Astrocyte (in vitro differentiated cells and primary cell): ENCODE results near the gene CDKAL1. TPM values are rescaled to one million over a fixed set of nuclear protein-coding genes. Genes with fewer than 3 reads are reported as not detected.
A peak's percentile ranks its signal among the peaks of the same experiment; 100 is the strongest.

Experiments
- DNase-seq: peaks from one replicate; pipeline ENCODE4 v3.0.0-alpha.2; 2010; ENCODE audit warnings: low read depth
- FAIRE-seq: peaks from 2 replicates; lab custom pipeline; 2011; peaks lifted over from hg19 to GRCh38; lab: Jason Lieb, UNC
- H2AFZ ChIP-seq: 2 replicates; pipeline ENCODE4 v1.6.0; 2012; ENCODE audit warnings: low read depth, low read length, inconsistent platforms
- H3K27ac ChIP-seq: 2 replicates; pipeline ENCODE4 v1.5.1; 2011; ENCODE audit warnings: low read depth, low read length, inconsistent platforms
- H3K27me3 ChIP-seq: 2 replicates; pipeline ENCODE4 v1.6.0; 2011; ENCODE audit warnings: low read length, inconsistent platforms; ENCODE audit not compliant: insufficient read depth
- H3K36me3 ChIP-seq: 2 replicates; pipeline ENCODE4 v1.5.1; 2011; ENCODE audit warnings: low read length, inconsistent platforms; ENCODE audit not compliant: insufficient read depth
- H3K4me1 ChIP-seq: 2 replicates; pipeline ENCODE4 v1.5.1; 2011; ENCODE audit warnings: low read length, inconsistent platforms; ENCODE audit not compliant: insufficient read depth
- H3K4me2 ChIP-seq: 2 replicates; pipeline ENCODE4 v1.6.0; 2012; ENCODE audit warnings: low read length, inconsistent platforms
- H3K4me3 ChIP-seq: 2 replicates; pipeline ENCODE4 v1.5.1; 2011; ENCODE audit warnings: low read depth, mild to moderate bottlenecking, low read length, inconsistent platforms; ENCODE audit not compliant: insufficient read depth
- H3K79me2 ChIP-seq: 2 replicates; pipeline ENCODE4 v1.6.0; 2012; ENCODE audit warnings: mild to moderate bottlenecking, low read length, inconsistent platforms; ENCODE audit not compliant: insufficient read depth
- H3K9ac ChIP-seq: 2 replicates; pipeline ENCODE4 v1.6.0; 2012; ENCODE audit warnings: mild to moderate bottlenecking, low read length, inconsistent platforms
- H3K9me3 ChIP-seq: 2 replicates; pipeline ENCODE4 v1.5.1; 2012; ENCODE audit warnings: low read depth, mild to moderate bottlenecking, low read length, inconsistent platforms; ENCODE audit not compliant: insufficient read depth
- H4K20me1 ChIP-seq: 2 replicates; pipeline ENCODE4 v1.6.0; 2012; ENCODE audit warnings: low read length, inconsistent platforms; ENCODE audit not compliant: insufficient read depth
- H3K27ac Mint-ChIP-seq: one replicate; pipeline ENCODE4 v1.8.0; 2021; ENCODE audit warnings: mild to moderate bottlenecking, mixed read lengths; ENCODE audit not compliant: unreplicated experiment
- H3K27me3 Mint-ChIP-seq: one replicate; pipeline ENCODE4 v1.8.0; 2021; ENCODE audit warnings: low read depth, mixed read lengths; ENCODE audit not compliant: unreplicated experiment
- H3K36me3 Mint-ChIP-seq: one replicate; pipeline ENCODE4 v1.8.0; 2021; ENCODE audit warnings: low read depth, mixed read lengths; ENCODE audit not compliant: unreplicated experiment
- H3K4me1 Mint-ChIP-seq: one replicate; pipeline ENCODE4 v1.8.0; 2021; ENCODE audit warnings: low read depth, mixed read lengths; ENCODE audit not compliant: unreplicated experiment
- H3K4me3 Mint-ChIP-seq: one replicate; pipeline ENCODE4 v1.8.0; 2021; ENCODE audit warnings: mild to moderate bottlenecking, moderate library complexity, mixed read lengths; ENCODE audit not compliant: unreplicated experiment
- H3K9me3 Mint-ChIP-seq: one replicate; pipeline ENCODE4 v1.8.0; 2021; ENCODE audit warnings: mild to moderate bottlenecking, mixed read lengths; ENCODE audit not compliant: unreplicated experiment
- EZH2 ChIP-seq: IDR thresholded peaks from 2 replicates; pipeline ENCODE4 v1.6.1; 2012; ENCODE audit warnings: mild to moderate bottlenecking, low read length, inconsistent platforms; ENCODE audit not compliant: insufficient read depth
- total RNA-seq: library from RNA; stranded (reverse); gene quantifications from 2 replicates; pipeline ENCODE4 v1.2.1, GENCODE V29; 2021
- TF ChIP-seq, protein P1 (sequence below): IDR thresholded peaks from 2 replicates; pipeline ENCODE4 v1.5.1; 2011; ENCODE audit warnings: low read depth, mild to moderate bottlenecking, inconsistent platforms, low read length, moderate library complexity; ENCODE audit not compliant: insufficient read depth

The CDKAL1 gene
- total RNA-seq, 1 donor from 2014 or later, result 13.7 TPM

DNA sequence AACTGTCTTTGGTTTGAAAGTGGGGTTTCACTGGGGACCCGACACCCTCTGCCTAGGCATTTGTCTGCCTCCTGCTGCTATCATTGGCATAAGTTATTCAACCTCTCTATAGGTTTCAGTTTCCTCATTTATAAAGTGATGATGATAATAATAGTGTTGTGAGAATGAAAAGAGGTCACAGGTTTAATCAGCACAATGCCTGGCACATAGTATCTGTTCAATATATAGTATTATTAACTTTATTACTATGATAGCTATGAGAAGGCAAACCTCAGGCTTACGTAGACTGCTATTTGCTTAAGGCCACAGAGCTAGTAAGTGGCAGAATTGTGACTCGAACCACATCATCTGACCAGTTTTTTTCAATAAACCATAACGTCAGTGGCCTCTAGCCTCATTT, 256.8 kb downstream of the CDKAL1 start:
- Histone ChIP-seq H3K27ac (no peak overlapping the region), H3K4me2 (no peak overlapping the region), H3K9ac (no peak overlapping the region), H3K36me3 (no peaks in the 10 kb centered on the region), H2AFZ (no peak overlapping the region), H3K4me1 (peaks cover 4% of the 10 kb centered on the region), H4K20me1 (no peaks in the 10 kb centered on the region), H3K27me3 (no peaks in the 10 kb centered on the region), H3K79me2 (no peaks in the 10 kb centered on the region), H3K4me3 (no peak overlapping the region), H3K9me3 (no peaks in the 10 kb centered on the region)
- Mint-ChIP-seq H3K27me3 (no peaks in the 10 kb centered on the region), H3K9me3 (no peaks in the 10 kb centered on the region), H3K36me3 (no peaks in the 10 kb centered on the region), H3K4me3 (no peak overlapping the region), H3K27ac (no peak overlapping the region), H3K4me1 (peaks cover 10% of the 10 kb centered on the region)
- TF ChIP-seq EZH2, result no peak
- TF ChIP-seq, protein P1, sequence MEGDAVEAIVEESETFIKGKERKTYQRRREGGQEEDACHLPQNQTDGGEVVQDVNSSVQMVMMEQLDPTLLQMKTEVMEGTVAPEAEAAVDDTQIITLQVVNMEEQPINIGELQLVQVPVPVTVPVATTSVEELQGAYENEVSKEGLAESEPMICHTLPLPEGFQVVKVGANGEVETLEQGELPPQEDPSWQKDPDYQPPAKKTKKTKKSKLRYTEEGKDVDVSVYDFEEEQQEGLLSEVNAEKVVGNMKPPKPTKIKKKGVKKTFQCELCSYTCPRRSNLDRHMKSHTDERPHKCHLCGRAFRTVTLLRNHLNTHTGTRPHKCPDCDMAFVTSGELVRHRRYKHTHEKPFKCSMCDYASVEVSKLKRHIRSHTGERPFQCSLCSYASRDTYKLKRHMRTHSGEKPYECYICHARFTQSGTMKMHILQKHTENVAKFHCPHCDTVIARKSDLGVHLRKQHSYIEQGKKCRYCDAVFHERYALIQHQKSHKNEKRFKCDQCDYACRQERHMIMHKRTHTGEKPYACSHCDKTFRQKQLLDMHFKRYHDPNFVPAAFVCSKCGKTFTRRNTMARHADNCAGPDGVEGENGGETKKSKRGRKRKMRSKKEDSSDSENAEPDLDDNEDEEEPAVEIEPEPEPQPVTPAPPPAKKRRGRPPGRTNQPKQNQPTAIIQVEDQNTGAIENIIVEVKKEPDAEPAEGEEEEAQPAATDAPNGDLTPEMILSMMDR, result no peak
- DNase-seq, result no peak
- FAIRE-seq, result no peak

GRCh38 chr6:20791944-20792343, 257.7 kb downstream of the CDKAL1 start:
- H3K4me1 ChIP-seq, result peaks cover 4% of the 10 kb centered on the region
- Mint-ChIP-seq H3K27me3 (no peaks in the 10 kb centered on the region), H3K36me3 (no peaks in the 10 kb centered on the region), H3K4me1 (peaks cover 10% of the 10 kb centered on the region), H3K27ac (no peak overlapping the region), H3K9me3 (no peaks in the 10 kb centered on the region), H3K4me3 (no peak overlapping the region)
- no peak for FAIRE-seq
- TF ChIP-seq, protein P1, result no peak
- TF ChIP-seq EZH2, result no peak
- H3K27me3 ChIP-seq, result no peaks in the 10 kb centered on the region
- H3K79me2 ChIP-seq, result no peaks in the 10 kb centered on the region
- H4K20me1 ChIP-seq, result no peaks in the 10 kb centered on the region
- no peak overlapping the region for H3K9ac ChIP-seq
- no peaks in the 10 kb centered on the region for H3K36me3 ChIP-seq
- no peak overlapping the region for H3K4me2 ChIP-seq
- H2AFZ ChIP-seq, result no peak overlapping the region
- H3K4me3 ChIP-seq, result no peak overlapping the region
- DNase-seq, result no peak
- no peak overlapping the region for H3K27ac ChIP-seq
- H3K9me3 ChIP-seq, result no peaks in the 10 kb centered on the region

DNA sequence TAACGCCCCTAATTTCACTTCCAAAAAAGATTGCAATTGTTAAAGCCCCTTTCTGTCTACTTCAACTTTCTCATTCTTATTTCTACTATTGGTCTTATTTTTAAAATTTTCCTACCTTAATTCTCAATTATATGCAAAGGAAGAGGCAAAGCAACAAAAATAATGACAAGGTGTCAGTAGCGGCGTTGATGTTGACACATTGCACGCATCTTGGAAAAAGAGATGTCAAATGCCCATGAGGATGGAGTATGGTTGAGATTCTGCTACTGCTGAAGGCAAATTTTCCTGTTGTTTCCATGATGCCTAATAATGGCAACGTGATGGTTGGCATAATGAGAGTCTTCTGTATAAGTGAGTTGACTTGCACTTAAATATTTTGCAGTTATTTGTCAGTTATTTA, 258.9 kb downstream of the CDKAL1 start:
- H2AFZ ChIP-seq, result no peak overlapping the region
- H3K4me3 Mint-ChIP-seq, result no peak overlapping the region
- peak; percentile 9 for FAIRE-seq
- H3K4me1 Mint-ChIP-seq, result peaks cover 10% of the 10 kb centered on the region
- no peak overlapping the region for H3K9ac ChIP-seq
- no peaks in the 10 kb centered on the region for H3K27me3 ChIP-seq
- H3K27ac Mint-ChIP-seq, result no peak overlapping the region
- peaks cover 4% of the 10 kb centered on the region for H3K4me1 ChIP-seq
- DNase-seq, result no peak
- H3K27ac ChIP-seq, result no peak overlapping the region
- no peaks in the 10 kb centered on the region for H4K20me1 ChIP-seq
- no peaks in the 10 kb centered on the region for H3K27me3 Mint-ChIP-seq
- no peaks in the 10 kb centered on the region for H3K79me2 ChIP-seq
- H3K36me3 ChIP-seq, result no peaks in the 10 kb centered on the region
- TF ChIP-seq, protein P1, result no peak
- no peak for TF ChIP-seq EZH2
- no peaks in the 10 kb centered on the region for H3K9me3 Mint-ChIP-seq
- no peaks in the 10 kb centered on the region for H3K36me3 Mint-ChIP-seq
- no peak overlapping the region for H3K4me2 ChIP-seq
- H3K9me3 ChIP-seq, result no peaks in the 10 kb centered on the region
- no peak overlapping the region for H3K4me3 ChIP-seq
